Posterior cingulate gyrus (tissue), 11 donors: ENCODE data around the gene DHH.
A peak's percentile ranks its signal among the peaks of the same experiment; 100 is the strongest.

Experiments used
- DNase-seq, 10 donors: peaks; one replicate each; pipeline versions ENCODE4 v3.0.0 to v3.0.0-alpha.2; 2020 to 2021; ENCODE audit warnings: mixed read lengths in 3 of 10
- intact Hi-C: fragments of 100-400 bp; cut with DNase I; formaldehyde crosslinking; loops from one replicate; pipeline ENCODE4 v1.15.1; 2023

DHH gene

GRCh38 chr12:49110464-49111155, 16.0 kb upstream of the DHH start, which contains the start of gene LMBR1L:
Gene LMBR1L, minus strand, starts transcription at chr12:49110847. Its CDS starts 292 bp downstream, at chr12:49110555.
- DNase-seq = peak; percentile 90 to 99 (median 95)
- intact Hi-C loops = no loop called here

DNA sequence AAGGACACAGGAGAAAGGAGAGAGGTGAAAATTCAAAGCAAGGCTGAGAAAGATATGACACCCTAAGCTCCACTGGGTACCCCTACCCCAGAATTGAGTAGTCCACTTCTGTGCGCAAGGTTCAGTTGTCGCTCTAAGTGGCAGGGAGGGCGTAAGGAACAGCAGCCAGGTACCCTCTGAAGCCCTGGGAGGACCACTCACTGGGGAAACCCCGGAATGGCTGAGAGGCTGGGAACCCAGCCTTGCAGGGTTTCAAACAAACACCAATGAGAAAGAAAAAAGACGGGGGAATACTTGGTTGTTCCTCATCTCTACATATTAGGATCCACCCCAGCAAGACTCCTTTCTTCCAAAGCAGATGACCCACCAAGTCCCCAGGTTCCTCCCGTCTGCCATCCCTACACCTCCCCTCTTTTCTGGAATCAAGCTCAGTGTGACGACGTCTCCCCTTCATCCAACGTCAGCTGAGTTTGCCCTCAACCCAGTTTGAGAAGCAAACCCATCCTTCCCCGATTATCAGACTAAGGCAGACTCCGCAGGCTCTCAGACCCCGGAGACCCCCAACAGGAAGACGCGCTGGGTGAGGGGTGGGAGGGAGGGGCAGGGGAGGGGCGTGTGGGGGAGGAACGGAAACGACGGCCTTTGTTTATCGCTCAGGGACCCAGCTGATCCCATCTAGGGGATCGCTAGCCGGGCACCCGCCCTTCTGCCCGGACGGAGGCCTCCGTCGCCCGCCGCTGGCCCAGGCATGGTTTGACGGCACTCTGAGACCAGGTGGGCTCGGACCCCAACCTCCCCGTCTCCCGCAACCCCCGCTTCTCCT, 15.3 kb upstream of the DHH start:
- DNase-seq = peak in 3 of 10 donors; percentile 31 to 76 (median 46)
- intact Hi-C loops = no loop called here

GRCh38 chr12:49108958-49109404, 14.4 kb upstream of the DHH start:
- intact Hi-C loops = no loop called here
- DNase-seq = no peak

DNA sequence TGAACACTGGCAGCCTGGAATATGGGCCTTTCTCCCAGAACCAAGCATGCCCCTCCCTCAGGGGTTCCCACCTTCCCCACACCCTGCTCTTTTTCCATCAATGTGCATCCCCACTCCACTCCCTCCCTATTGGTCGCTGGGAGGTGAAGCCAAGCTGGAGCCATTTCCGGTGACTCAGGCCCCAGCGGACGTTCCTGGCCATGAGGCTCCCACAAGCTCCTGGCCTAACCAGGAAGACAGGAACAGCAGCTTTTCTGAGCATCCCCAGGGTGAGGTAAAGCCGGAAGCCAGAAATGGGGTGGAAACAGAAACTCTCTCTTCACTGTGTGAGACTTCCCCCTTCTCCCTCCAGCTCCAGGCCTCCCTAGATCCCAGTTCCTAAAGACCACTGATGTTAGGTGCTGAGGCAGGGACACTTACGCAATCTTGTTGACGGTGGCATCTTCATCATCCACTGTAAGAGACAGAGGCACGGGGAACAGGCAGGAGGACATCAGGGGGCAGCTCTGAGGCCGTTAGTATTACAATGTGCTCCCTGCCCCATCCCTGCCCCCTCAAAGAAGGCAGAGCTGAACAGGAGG, 11.0 kb upstream of the DHH start:
- DNase-seq = no peak

DNA sequence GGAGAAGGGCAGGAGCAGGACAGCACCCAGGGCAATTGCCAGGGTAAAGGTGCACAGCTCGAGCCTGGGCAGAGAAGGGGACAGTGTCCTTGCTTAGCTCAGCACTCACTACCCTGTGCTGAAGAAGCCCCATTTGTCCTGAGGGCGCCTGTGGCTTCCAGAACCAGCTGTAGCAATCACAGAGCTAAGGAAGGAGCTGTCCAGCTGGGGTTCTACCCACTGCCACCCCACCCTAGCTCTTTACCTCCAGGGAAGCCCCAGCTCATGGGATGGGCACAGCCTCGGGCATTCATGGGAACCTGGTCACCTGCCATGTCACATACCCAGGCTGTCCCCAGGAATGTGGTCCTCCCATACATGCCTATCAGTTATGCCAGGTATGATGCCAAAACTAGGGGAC, 10.2 kb upstream of the DHH start:
- no peak for DNase-seq
- intact Hi-C loops = no loop called here

More for the DNA sequence above, 11.0 kb upstream of the DHH start:
- intact Hi-C loops = no loop called here

DNA sequence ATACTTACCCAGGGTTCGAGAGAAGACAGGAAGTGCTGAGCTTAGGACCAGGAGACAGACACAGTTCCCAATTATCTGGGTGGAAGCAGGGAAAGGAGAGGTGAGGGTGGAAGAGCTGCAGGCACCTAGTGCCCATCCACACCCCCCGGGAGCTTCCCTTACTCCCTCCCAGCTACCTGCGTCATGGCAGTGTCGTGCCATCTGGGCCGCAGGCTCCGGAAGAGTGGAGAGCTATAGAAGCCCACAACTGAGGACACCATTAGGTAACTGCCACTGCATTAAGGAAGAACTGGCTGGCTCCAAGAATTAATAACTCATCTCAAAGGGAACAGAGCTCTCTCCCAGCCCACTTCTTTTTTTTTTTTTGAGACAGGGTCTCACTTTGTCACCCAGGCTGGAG, 5.8 kb upstream of the DHH start:
- intact Hi-C loops = no loop called here
- peak in 1 of 10 donors; percentile 42 for DNase-seq

- no peak for DNase-seq
- intact Hi-C loops = no loop called here
Observed at GRCh38 chr12:49098703-49099102, 4.1 kb upstream of the DHH start.

DNA sequence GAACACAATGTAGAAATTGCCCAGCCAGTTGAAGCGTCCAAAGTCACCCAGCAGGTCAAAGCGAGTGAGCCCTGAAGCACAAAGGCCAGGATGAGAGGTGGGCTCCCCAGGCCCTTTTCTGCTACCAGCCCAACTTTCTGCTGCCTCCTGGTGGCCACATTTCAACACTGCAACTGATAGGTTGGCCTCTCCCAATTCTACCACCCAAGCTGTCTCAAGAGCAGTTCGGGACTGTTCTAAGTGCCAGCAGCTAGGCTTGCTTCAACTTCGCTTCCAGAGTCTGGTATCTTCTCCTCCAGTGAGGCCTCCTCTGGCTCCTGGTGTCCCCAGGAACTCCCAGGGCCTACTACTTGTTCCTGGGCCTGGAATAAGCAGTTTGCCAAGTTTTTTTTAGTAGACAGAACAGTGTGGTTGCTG, 3.4 kb upstream of the DHH start:
- intact Hi-C loops = no loop called here
- DNase-seq = peak in 6 of 10 donors; percentile 41 to 87 (median 64)

DNA sequence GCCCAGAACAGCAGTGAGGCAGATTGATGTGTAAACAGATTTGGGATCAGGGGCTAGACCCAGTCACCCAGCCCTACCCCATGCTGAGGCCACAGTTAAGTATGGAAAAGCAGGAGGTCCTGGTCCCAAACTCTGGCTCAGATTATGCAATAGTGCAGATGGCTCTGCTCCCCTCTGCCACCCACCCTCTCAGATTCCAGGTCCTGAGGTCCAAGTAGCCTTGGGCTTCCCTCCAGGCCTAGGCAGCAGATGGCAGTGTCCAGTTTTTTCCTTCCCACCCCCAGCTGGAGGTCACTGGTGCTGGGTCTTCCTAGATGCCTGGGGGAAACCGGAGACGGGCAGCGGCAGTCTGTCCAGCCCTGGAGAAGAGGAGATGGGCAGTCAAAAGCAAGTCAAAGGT, 2.8 kb upstream of the DHH start:
- DNase-seq = peak in 1 of 10 donors; percentile 48
- intact Hi-C loops = no loop called here

- DNase-seq = peak in 1 of 10 donors; percentile 4
Observed at GRCh38 chr12:49094975-49095365, 369 bp upstream of the DHH start.

DNA sequence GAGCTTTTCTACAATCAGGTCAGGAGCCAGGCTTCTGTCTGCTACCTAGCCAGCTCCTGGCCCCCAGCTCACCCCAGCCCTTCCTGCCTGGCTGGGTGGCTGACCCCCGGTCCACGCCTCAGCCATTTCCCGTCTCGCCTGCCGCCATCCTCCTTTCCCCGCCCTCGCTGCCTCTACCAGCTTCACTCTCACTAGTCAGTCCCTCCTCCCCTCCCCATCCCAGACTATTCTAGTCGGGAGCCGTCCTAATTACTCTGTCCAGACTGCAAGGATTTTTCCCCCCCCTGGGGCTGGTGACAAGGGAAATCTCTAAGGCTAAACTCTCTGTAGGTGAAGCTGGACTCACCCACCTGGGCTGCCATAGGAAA, 825 bp downstream of the DHH start:
- intact Hi-C loops = no loop called here
- DNase-seq = peak in 1 of 10 donors; percentile 81

More at GRCh38 chr12:49094975-49095365, 369 bp upstream of the DHH start:
- intact Hi-C loops = no loop called here

DNA sequence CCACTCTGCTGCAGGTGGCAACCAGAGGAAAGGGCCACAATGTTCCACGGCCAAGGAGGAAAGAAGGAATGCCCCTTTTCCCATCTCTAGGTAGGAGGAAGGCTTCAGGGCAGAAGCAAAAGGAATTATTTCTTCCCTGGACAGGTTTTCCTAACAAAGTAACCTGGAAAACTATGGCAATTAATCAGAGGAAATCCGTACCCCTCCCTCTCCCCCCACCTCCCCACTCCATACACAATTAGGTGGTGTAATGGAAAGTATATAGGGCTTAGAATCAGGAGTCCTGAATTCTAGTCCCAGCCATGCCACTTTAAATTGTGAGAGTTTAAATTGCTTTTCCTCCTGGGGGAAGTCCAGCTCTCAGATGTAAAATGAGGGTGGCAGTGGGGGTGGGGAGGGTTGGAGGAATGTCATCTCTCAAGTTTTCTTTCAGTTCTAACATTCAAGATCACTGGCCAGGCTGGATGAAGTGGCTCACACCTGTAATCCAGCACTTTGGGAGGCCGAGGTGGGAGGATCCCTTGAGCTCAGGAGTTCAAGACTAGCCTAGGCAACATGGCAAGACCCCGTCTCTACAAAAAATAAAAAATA, 1.7 kb downstream of the DHH start:
- intact Hi-C loops = no loop called here
- peak in 1 of 10 donors; percentile 29 for DNase-seq

DNA sequence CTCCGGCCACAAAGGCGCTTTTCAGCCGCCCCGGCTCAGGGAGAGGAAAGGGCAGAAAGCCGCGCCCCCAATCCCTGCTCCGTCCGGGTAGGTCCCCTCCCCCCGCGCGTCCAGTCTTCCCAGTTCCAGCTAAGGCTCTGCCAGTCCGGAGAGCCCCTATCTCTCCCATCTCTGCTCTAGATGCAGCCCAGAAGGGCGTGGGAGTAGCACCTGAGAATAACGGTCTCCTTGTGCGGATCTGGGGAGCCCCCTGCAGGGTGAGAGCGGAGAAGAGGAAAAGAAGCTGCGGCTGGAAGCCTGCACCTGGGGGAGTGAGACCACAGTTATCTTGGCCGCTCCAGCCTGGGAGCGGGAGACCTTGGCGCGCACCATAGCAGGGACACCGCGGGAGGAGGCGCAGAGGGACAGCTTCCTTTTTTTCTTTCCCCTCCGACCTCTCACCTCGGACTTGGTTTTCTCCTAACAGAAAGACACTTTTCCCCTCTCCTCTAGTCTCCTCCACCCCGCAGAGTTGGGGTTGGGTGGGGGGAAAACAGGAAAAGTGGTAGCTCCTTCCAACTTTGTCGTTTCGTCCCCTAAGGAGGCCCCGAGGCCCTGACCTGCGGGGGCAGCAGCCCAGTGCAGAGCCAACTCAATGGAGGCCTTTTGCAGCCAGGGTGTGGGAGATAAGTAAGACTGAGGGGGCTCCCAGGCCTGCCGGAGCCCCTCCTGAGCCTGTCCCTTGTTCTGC, 2.4 kb downstream of the DHH start:
- intact Hi-C loops = no loop called here
- peak in 8 of 10 donors; percentile 37 to 88 (median 62) for DNase-seq

DNA sequence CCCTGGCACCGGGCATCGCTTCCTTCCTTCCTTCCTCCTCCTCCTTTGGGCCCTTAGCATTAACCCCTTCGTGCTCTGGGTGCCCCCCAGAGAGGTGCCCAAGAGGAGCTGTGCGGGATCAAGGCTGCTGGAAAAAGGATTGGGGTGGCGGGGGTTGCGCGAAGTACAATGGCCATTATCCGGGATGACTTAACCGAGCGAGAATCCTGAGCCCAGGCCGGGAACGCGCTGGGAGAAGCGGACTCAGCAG, 2.8 kb downstream of the DHH start:
- intact Hi-C loops = no loop called here
- no peak for DNase-seq

DNA sequence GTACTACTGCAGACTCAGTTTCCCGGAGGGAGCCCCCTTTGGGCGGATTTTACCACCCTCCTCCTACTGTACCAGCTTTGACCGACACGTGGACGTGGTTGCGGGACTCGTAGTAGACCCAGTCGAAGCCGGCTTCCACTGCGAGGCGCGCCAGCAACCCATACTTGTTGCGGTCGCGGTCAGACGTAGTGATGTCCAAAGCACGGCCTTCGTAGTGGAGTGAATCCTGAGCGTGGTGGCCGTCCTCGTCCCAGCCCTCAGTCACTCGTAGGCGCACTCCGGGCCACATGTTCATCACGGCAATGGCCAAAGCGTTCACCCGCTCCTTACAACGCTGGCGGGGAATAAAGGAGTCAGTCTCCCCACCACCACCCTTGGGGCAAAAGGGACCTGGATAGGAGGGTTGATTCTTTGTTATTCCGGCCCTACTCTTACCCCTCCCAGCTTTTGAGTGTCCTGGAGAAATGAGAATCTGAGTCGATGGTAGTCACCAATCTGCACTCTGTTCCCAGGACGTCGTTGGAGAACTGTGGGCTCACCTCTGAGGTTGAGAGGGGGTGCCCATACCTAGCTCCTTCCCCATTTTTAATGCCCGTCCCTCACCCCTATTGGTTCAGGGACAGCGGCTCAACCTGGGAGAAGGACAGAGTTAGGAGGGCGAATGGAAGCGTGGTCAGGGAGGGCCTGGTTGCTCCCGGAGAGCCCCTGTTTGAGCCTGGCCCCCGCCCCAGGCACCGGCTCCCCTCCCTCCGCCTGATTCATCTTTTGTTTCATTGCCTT, 3.4 kb downstream of the DHH start:
- intact Hi-C loops = no loop called here
- DNase-seq = peak in 1 of 10 donors; percentile 82

GRCh38 chr12:49089821-49090773, 4.5 kb downstream of the DHH start:
- intact Hi-C loops = loop anchor here (2.0 kb wide), 1 partner anchor 31 kb away; no protein-coding TSS in a partner anchor

GRCh38 chr12:49088932-49089330, 5.7 kb downstream of the DHH start:
- intact Hi-C loops = loop anchor here (1.0 to 2.0 kb wide), 2 partner anchors 32 to 146 kb away; no protein-coding TSS in a partner anchor
- peak in 1 of 10 donors; percentile 55 for DNase-seq

More at GRCh38 chr12:49089821-49090773, 4.5 kb downstream of the DHH start:
- peak in 7 of 10 donors; percentile 32 to 90 (median 42) for DNase-seq
